ENCODE results near the gene SMIM11.
A peak's percentile ranks its signal among the peaks of the same experiment; 100 is the strongest.
"Not testable (repeated sequence)": the region's sequence is repeated elsewhere in the genome, so short reads cannot be mapped to it uniquely, and the experiment has no call there.

SMIM11 gene

DNA sequence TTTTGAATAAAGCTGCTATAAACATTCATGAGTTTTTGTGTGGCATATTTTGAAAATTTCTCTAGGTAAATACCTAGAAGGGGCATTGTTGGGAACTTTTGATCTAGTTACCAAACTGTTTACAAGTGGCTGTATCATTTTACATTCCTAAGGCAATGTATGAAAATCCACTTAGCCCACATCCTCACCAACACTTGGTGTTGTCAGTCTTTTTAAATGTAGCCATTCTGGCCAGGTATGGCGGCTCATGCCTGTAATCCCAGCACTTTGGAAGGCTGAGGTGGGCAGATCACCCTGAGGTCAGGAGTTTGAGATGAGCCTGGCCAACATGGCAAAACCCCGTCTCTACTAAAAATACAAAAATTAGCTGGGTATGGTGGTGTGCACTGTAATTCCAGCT, 17.4 kb upstream of the SMIM11 start:
- no peak for DNase-seq

GRCh38 chr21:34358866-34359265, 16.4 kb upstream of the SMIM11 start:
- DNase-seq: no peak

DNA sequence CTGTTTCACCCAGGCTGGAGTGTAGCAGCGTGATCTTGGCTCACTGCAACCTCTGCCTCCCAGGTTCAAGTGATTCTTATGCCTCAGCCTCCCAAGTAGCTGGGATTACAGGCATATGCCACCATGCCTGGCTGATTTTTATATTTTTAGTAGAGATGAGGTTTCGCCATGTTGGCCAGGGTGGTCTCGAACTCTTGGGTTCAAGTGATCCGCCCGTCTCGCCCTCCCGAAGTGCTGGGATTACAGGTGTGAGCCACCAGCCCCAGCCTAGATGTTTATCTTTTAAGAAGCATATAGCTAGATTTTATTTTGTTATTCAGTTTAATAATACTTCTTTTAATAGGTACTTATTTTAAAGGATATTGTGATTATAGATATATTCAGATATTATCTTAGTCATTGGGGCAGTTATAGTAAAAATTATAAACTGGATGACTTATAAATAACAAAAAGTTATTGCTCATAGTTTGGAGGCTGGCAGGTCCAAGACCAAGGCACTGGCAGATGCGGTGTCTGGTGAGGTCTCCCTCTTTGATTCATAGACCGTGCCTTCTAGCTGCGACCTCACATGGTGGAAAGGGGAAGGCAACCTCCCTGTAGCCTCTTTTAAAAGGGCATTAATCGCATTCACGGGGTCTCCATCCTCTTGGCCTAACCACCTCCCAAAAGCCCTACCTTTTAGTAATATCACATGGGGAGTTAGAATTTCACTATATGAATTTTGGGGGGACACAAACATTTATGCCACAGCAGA, 14.6 kb upstream of the SMIM11 start:
- no peak for DNase-seq

GRCh38 chr21:34362136-34362444, 13.2 kb upstream of the SMIM11 start:
- no peak for DNase-seq

GRCh38 chr21:34362670-34363069, 12.6 kb upstream of the SMIM11 start:
- DNase-seq: no peak

- DNase-seq: no peak
These were observed 11.6 kb upstream of the SMIM11 start, which contains the start of gene KCNE2 for GRCh38 chr21:34363733-34364132. KCNE2 (plus strand) TSS chr21:34364006; CDS start chr21:34370479, 6,473 bp downstream.

DNA sequence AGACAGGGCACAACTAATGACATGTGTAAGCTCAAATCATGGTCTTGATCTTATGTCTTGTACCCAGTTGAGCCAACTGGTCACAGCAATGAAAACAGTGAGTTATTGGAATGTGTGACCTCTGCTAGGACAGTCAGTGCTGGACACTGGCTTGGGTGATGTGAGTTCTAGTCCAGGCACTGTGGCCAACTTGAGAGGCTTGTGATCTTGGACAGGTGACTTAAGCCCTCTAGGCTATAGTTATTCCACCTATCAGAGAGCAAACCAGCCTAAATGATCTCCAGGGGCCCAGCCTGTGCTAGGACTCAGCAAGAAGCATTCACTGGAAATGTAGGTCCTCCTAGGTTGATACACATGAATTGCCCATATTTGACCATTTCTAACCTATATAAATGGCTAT, 10.4 kb upstream of the SMIM11 start:
- DNase-seq: no peak

DNA sequence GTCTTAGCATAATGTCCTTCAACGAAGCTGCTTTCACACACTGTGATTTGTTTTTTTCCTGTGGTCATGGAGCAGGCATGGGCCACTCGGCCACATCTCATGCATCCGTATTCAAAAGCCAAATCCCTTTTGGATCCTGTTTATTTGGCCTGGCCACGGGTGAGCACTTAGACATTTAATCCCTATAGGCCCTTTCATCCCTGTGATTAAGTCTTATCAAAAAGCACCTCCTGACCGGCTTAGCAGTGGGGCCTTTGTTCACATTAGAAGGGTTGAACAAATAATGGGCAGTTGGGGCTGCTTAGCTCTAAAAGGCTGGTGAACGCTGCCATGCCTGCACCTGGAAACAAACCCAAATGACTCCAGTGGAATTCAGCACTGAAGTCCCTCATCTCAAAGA, 9.5 kb upstream of the SMIM11 start:
- DNase-seq: no peak

DNA sequence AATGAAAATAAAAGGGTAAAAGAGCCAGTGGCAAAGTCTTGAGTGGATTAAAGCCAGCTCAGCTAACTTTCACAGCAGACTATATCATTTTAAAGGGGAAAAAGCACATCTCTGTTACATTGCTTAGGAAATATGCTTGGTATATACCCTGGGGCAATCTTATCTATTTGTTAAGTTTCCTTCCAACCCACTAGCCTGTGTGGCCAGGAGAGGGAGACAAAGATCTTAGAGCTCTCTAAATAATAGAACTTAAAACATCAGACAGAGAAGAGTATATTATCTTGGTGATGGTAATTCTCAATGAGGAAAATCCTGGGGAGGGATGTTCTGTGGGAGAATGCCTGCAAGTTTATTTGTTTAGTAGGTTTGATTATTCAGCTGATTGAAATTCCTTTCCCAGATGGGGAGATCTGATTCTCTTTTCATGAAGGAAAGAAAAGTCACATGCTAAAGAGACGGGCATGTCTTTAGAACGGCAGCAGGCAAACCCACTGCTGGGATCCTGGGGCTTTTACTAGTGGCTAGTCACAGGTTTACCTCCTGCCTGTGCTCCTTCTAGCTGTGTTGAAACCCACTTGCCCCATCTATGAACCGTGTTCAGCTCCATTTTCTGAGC, 7.9 kb upstream of the SMIM11 start:
- DNase-seq: peak; percentile 46

GRCh38 chr21:34369741-34370140, 5.6 kb upstream of the SMIM11 start:
- DNase-seq: no peak

- no peak for DNase-seq
These were observed 3.0 kb upstream of the SMIM11 start for GRCh38 chr21:34372321-34372720.

DNA sequence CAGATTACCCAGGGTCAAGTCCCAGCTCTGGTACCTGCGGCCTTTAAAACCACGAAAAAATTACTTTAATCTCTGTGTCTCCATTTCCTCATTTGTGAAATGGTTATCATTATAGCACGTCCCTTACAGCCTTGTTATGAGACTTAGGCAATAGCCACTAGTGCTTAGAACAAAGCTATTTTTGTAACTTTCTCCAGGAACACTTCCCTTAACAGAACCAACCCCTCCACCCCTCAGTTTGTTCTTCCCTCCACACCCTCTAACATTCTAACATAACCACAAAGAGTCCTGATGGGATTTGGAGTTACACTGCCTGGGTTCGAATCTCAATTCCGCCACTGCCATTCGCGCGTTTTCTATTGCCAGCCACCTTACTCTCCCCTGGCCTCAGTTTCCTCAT, 845 bp upstream of the SMIM11 start:
- DNase-seq: not testable (repeated sequence)

GRCh38 chr21:34375619-34375972, 289 bp downstream of the SMIM11 start:
- not testable (repeated sequence) for DNase-seq

GRCh38 chr21:34383138-34383537, 7.8 kb downstream of the SMIM11 start:
- DNase-seq: not testable (repeated sequence)

- DNase-seq: not testable (repeated sequence)
These were observed 8.6 kb downstream of the SMIM11 start for GRCh38 chr21:34383724-34384415.

GRCh38 chr21:34400522-34400921, 25.2 kb downstream of the SMIM11 start:
- not testable (repeated sequence) for DNase-seq

DNA sequence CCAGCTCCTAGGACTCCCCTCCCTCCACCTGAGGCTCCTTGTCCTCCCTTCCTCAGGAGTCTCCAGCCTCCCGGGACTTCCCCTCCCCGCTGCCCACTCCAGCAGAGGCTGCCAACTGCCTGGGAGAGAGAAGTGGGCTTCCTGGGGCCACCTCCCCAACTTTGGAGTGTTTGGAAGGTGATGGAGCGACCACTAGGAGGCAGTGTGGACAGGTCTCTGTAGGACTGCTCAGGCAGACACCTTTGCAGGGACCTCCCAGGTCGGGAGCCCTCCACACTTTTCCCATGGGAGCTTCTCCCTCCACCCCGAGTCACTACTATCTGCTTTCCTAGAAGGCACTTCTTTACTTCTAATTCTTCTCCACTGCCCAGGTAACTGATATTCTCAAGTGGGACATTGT, 29.4 kb downstream of the SMIM11 start:
- DNase-seq: not testable (repeated sequence)

DNA sequence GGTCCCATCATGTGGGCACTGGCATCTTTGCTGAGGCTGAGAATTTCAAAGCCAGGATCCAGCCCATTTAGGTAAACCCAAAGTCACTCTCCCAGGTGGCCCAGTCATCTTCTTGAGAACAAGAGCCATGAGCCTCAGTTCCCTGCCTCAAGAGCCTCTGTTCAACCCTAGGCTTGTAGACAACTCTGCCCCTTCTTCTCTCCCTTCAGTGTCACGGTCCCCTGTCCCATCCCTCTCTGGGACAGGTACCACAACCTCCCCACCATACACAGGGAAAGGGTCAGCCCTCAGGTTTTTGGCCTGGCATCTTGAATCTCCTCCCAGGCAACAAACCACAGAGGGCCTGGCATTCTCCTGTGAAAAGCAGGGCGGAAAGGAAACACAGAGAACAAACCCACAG, 30.4 kb downstream of the SMIM11 start:
- not testable (repeated sequence) for DNase-seq

GRCh38 chr21:34406102-34406501, 30.8 kb downstream of the SMIM11 start:
- not testable (repeated sequence) for DNase-seq

- not testable (repeated sequence) for DNase-seq
These were observed 31.4 kb downstream of the SMIM11 start for GRCh38 chr21:34406676-34407075.

GRCh38 chr21:34407294-34407693, 32.0 kb downstream of the SMIM11 start:
- DNase-seq: not testable (repeated sequence)

DNA sequence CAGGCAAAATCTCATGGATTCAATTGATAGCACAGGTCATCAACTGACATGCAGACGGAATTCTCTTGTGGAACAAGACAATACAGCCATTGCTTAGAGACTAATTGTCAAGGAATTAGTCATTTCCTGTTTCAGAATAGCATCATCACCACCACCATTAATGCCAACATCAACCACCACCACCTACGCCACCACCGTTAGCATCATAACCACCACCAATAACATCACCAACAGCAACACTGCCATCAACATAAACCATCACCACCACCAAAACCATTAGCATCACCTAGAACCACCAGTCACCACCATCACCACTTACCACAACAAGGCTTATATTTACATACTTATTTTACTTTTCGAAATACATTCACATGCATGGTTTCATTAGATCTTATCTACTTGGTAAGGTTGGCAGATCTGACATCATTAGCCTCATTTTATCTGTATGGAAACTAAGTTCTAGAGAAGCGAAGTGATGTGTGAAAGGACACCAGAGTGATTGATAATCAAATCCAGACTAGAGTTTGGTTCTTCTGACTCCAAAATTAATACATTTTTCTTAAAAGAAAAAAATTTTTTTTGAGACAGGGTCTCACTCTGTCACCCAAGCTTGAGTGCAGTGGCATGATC, 42.3 kb downstream of the SMIM11 start:
- DNase-seq: not testable (repeated sequence)

- DNase-seq: not testable (repeated sequence)
These were observed 48.5 kb downstream of the SMIM11 start, which contains the start of gene SMIM34 for GRCh38 chr21:34423805-34424204. SMIM34 (minus strand) TSS chr21:34423951; CDS start chr21:34423839, 112 bp downstream.

Measured in NCI-H2227 treated with DMSO at 0.1 percent for 48 hours (cell line).